ENCODE measurements around the gene HBG2. TPM values are rescaled to one million over a fixed set of nuclear protein-coding genes. Genes with fewer than 3 reads are reported as not detected.

The HBG2 gene
- total and polyA plus RNA-seq, 9 of the 15 experiments (the other 6 are each of a cell fraction or from before 2014, with no cell fraction given), result 1,626 to 58,619 (median 10,515) TPM

DNA sequence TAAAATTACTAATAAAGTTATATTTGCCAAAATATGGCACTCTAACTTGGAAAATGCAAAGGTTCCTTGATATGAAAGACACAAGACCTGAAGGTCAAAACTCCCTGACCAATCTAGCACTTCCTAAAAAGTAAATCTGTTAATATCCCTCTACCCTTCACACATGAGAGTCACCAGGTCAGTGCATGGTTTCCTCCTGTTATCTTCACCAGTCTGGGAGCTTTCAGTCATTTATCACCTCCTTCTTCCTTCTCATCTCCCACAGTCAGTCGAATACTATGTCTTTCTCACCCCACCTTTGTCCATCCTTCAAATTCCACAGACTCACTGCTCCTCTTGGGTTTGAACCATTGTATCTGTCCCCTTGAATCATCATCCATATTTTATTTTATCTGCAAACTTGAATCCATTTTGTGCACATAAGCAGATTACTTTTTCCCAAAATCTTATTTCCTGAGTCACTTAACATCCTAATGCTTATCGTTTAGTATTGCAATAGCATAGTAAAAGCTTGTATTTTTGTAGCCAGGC, 12.5 kb upstream of the HBG2 start (continued):
- peak; percentile 92 for TF ChIP-seq EWSR1 (IDR thresholded peaks at IDR 0.05; ENCODE audit: borderline replicate concordance, low read depth, partially characterized antibody)
- TF ChIP-seq CCAR2 (IDR thresholded peaks at IDR 0.05; ENCODE audit: low read depth, low read length), result no peak
- no peak for TF ChIP-seq SNRNP70 (optimal IDR thresholded peaks at IDR 0.05; ENCODE audit: low read depth, low read length)
- no peak for TF ChIP-seq RBM14 (IDR thresholded peaks at IDR 0.05; ENCODE audit: borderline replicate concordance, insufficient read depth, low read depth, low read length)
- no peak for TF ChIP-seq ZNF239 (CRISPR knock-in tag; IDR thresholded peaks at IDR 0.05)
- TF ChIP-seq, protein P1, sequence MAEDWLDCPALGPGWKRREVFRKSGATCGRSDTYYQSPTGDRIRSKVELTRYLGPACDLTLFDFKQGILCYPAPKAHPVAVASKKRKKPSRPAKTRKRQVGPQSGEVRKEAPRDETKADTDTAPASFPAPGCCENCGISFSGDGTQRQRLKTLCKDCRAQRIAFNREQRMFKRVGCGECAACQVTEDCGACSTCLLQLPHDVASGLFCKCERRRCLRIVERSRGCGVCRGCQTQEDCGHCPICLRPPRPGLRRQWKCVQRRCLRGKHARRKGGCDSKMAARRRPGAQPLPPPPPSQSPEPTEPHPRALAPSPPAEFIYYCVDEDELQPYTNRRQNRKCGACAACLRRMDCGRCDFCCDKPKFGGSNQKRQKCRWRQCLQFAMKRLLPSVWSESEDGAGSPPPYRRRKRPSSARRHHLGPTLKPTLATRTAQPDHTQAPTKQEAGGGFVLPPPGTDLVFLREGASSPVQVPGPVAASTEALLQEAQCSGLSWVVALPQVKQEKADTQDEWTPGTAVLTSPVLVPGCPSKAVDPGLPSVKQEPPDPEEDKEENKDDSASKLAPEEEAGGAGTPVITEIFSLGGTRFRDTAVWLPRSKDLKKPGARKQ (CRISPR knock-in tag; IDR thresholded peaks at IDR 0.05), result no peak
- no peak for TF ChIP-seq ZNF695 (CRISPR knock-in tag; IDR thresholded peaks at IDR 0.05)
- TF ChIP-seq GABPB2 (CRISPR knock-in tag; conservative IDR thresholded peaks at IDR 0.05), result no peak
- TF ChIP-seq, protein P2, sequence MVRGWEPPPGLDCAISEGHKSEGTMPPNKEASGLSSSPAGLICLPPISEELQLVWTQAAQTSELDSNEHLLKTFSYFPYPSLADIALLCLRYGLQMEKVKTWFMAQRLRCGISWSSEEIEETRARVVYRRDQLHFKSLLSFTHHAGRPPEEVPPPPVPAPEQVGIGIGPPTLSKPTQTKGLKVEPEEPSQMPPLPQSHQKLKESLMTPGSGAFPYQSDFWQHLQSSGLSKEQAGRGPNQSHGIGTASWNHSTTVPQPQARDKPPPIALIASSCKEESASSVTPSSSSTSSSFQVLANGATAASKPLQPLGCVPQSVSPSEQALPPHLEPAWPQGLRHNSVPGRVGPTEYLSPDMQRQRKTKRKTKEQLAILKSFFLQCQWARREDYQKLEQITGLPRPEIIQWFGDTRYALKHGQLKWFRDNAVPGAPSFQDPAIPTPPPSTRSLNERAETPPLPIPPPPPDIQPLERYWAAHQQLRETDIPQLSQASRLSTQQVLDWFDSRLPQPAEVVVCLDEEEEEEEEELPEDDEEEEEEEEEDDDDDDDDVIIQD (CRISPR knock-in tag; IDR thresholded peaks at IDR 0.05), result no peak
- TF ChIP-seq, protein P3, sequence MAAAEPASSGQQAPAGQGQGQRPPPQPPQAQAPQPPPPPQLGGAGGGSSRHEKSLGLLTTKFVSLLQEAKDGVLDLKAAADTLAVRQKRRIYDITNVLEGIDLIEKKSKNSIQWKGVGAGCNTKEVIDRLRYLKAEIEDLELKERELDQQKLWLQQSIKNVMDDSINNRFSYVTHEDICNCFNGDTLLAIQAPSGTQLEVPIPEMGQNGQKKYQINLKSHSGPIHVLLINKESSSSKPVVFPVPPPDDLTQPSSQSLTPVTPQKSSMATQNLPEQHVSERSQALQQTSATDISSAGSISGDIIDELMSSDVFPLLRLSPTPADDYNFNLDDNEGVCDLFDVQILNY (CRISPR knock-in tag; IDR thresholded peaks at IDR 0.05), result no peak
- TF ChIP-seq ZNF41 (CRISPR knock-in tag; conservative IDR thresholded peaks at IDR 0.05), result no peak
- TF ChIP-seq GATA2 (CRISPR knock-in tag; IDR thresholded peaks at IDR 0.05), result no peak
- TF ChIP-seq, protein P4, sequence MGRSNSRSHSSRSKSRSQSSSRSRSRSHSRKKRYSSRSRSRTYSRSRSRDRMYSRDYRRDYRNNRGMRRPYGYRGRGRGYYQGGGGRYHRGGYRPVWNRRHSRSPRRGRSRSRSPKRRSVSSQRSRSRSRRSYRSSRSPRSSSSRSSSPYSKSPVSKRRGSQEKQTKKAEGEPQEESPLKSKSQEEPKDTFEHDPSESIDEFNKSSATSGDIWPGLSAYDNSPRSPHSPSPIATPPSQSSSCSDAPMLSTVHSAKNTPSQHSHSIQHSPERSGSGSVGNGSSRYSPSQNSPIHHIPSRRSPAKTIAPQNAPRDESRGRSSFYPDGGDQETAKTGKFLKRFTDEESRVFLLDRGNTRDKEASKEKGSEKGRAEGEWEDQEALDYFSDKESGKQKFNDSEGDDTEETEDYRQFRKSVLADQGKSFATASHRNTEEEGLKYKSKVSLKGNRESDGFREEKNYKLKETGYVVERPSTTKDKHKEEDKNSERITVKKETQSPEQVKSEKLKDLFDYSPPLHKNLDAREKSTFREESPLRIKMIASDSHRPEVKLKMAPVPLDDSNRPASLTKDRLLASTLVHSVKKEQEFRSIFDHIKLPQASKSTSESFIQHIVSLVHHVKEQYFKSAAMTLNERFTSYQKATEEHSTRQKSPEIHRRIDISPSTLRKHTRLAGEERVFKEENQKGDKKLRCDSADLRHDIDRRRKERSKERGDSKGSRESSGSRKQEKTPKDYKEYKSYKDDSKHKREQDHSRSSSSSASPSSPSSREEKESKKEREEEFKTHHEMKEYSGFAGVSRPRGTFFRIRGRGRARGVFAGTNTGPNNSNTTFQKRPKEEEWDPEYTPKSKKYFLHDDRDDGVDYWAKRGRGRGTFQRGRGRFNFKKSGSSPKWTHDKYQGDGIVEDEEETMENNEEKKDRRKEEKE (IDR thresholded peaks at IDR 0.05; ENCODE audit: borderline replicate concordance in 1 of 2, control insufficient read depth in 1 of 2, low read depth in 2 of 2, low read length in 1 of 2), result no peak
- TF ChIP-seq, protein P5, sequence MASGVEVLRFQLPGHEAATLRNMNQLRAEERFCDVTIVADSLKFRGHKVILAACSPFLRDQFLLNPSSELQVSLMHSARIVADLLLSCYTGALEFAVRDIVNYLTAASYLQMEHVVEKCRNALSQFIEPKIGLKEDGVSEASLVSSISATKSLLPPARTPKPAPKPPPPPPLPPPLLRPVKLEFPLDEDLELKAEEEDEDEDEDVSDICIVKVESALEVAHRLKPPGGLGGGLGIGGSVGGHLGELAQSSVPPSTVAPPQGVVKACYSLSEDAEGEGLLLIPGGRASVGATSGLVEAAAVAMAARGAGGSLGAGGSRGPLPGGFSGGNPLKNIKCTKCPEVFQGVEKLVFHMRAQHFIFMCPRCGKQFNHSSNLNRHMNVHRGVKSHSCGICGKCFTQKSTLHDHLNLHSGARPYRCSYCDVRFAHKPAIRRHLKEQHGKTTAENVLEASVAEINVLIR (CRISPR knock-in tag; IDR thresholded peaks at IDR 0.05), result no peak
- no peak for TF ChIP-seq RBBP5 (IDR thresholded peaks at IDR 0.05; ENCODE audit: borderline replicate concordance, insufficient read depth, low read length, poor library complexity, severe bottlenecking)
- TF ChIP-seq MXI1 (IDR thresholded peaks at IDR 0.05; ENCODE audit: low read depth, low read length), result no peak
